GM21717 (cell line): ENCODE results near the gene BANP.
"Not testable (repeated sequence)": the region's sequence is repeated elsewhere in the genome, so short reads cannot be mapped to it uniquely, and the experiment has no call there.

Experiments used
- ATAC-seq: cut with Tn5 transposase; IDR thresholded peaks from one replicate; pipeline ENCODE4 v1.9.1; 2021; ENCODE audit warnings: mild to moderate bottlenecking, moderate library complexity; ENCODE audit not compliant: unreplicated experiment

Gene BANP

GRCh38 chr16:88026964-88027938 is 76.0 kb downstream of the BANP start:
- no peak for ATAC-seq

GRCh38 chr16:88028177-88028930 is 77.1 kb downstream of the BANP start:
- not testable (repeated sequence) for ATAC-seq

GRCh38 chr16:88030498-88030897 is 79.3 kb downstream of the BANP start:
- ATAC-seq: no peak

GRCh38 chr16:88030961-88031360 is 79.7 kb downstream of the BANP start:
- ATAC-seq: not testable (repeated sequence)

GRCh38 chr16:88033003-88033740 is 81.9 kb downstream of the BANP start:
- not testable (repeated sequence) for ATAC-seq

- no peak for ATAC-seq
Observed at GRCh38 chr16:88034770-88035169, 83.5 kb downstream of the BANP start.

GRCh38 chr16:88035292-88035691 is 84.1 kb downstream of the BANP start:
- no peak for ATAC-seq

GRCh38 chr16:88035884-88036639 is 84.8 kb downstream of the BANP start:
- ATAC-seq: not testable (repeated sequence)

- not testable (repeated sequence) for ATAC-seq
Observed at GRCh38 chr16:88036640-88036996, 85.4 kb downstream of the BANP start.

GRCh38 chr16:88037359-88037758 is 86.1 kb downstream of the BANP start:
- not testable (repeated sequence) for ATAC-seq

- ATAC-seq: not testable (repeated sequence)
Observed at GRCh38 chr16:88037876-88038525, 86.8 kb downstream of the BANP start.

GRCh38 chr16:88038526-88038908 is 87.3 kb downstream of the BANP start:
- ATAC-seq: not testable (repeated sequence)

GRCh38 chr16:88039591-88039990 is 88.4 kb downstream of the BANP start:
- no peak for ATAC-seq

- not testable (repeated sequence) for ATAC-seq
Observed at GRCh38 chr16:88040196-88040876, 89.1 kb downstream of the BANP start.

GRCh38 chr16:88040877-88041244 is 89.6 kb downstream of the BANP start:
- not testable (repeated sequence) for ATAC-seq

- not testable (repeated sequence) for ATAC-seq
Observed at GRCh38 chr16:88041506-88041905, 90.3 kb downstream of the BANP start.

GRCh38 chr16:88041986-88042562 is 90.8 kb downstream of the BANP start:
- not testable (repeated sequence) for ATAC-seq

GRCh38 chr16:88043208-88043910 is 92.1 kb downstream of the BANP start:
- ATAC-seq: not testable (repeated sequence)
